ENCODE results near the gene GMDS. TPM values are rescaled to one million over a fixed set of nuclear protein-coding genes. Genes with fewer than 3 reads are reported as not detected.

GMDS gene
- total and polyA plus RNA-seq, 2 experiments from 2014 or later: 30.1 to 36.5 TPM

DNA sequence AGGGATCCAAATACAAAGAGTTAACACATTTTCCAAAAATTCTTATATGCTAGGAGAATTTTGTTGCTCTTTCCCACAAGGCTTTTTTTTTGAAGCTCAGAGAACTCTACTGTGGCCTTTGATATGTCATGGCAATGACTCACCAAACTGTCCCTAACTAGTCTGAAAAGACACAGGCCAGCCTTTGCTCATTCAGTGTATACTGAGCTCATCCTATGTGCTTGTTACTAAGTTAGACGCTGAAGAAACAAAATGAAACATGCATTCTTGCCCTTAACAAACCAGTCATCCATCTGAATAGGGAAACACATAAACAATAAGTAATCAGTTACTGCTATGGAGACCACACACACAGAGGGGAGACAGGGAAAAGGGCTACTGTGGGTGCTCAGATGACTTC lies 343.8 kb downstream of the GMDS start:
- no peak overlapping the region for H3K4me3 Mint-ChIP-seq
- H3K4me1 ChIP-seq (ENCODE audit: insufficient read depth): peaks cover 15% of the 10 kb centered on the region; the same call in 1 of the 2 replicates
- H3K27me3 Mint-ChIP-seq (ENCODE audit: insufficient read depth, low read depth, poor library complexity): peaks cover 9% of the 10 kb centered on the region
- H2AFZ ChIP-seq: no peak overlapping the region
- no peaks in the 10 kb centered on the region for H3K9me3 Mint-ChIP-seq
- H3K4me1 Mint-ChIP-seq: peaks cover 19% of the 10 kb centered on the region
- no peak overlapping the region for H3K4me2 ChIP-seq
- H3K79me2 ChIP-seq (replicated peaks; ENCODE audit: insufficient read depth): no peaks in the 10 kb centered on the region
- no peaks in the 10 kb centered on the region for H3K27me3 ChIP-seq (ENCODE audit: insufficient read depth)
- H3K27ac ChIP-seq (ENCODE audit: low read depth): no peak overlapping the region
- no peaks in the 10 kb centered on the region for H3K36me3 ChIP-seq (ENCODE audit: insufficient read depth)
- DNase-seq (ENCODE audit: low spot score): no peak
- H3K4me3 ChIP-seq: no peak overlapping the region
- no peaks in the 10 kb centered on the region for H3F3A ChIP-seq (replicated peaks; ENCODE audit: low read depth)
- no peaks in the 10 kb centered on the region for H3K9me2 ChIP-seq (ENCODE audit: insufficient read depth)
- H3K36me3 Mint-ChIP-seq (ENCODE audit: low read depth): no peaks in the 10 kb centered on the region
- H3K27ac Mint-ChIP-seq: no peak overlapping the region
- no peaks in the 10 kb centered on the region for H4K20me1 ChIP-seq (replicated peaks; ENCODE audit: insufficient read depth)
- TF ChIP-seq, protein P1, sequence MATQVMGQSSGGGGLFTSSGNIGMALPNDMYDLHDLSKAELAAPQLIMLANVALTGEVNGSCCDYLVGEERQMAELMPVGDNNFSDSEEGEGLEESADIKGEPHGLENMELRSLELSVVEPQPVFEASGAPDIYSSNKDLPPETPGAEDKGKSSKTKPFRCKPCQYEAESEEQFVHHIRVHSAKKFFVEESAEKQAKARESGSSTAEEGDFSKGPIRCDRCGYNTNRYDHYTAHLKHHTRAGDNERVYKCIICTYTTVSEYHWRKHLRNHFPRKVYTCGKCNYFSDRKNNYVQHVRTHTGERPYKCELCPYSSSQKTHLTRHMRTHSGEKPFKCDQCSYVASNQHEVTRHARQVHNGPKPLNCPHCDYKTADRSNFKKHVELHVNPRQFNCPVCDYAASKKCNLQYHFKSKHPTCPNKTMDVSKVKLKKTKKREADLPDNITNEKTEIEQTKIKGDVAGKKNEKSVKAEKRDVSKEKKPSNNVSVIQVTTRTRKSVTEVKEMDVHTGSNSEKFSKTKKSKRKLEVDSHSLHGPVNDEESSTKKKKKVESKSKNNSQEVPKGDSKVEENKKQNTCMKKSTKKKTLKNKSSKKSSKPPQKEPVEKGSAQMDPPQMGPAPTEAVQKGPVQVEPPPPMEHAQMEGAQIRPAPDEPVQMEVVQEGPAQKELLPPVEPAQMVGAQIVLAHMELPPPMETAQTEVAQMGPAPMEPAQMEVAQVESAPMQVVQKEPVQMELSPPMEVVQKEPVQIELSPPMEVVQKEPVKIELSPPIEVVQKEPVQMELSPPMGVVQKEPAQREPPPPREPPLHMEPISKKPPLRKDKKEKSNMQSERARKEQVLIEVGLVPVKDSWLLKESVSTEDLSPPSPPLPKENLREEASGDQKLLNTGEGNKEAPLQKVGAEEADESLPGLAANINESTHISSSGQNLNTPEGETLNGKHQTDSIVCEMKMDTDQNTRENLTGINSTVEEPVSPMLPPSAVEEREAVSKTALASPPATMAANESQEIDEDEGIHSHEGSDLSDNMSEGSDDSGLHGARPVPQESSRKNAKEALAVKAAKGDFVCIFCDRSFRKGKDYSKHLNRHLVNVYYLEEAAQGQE (IDR thresholded peaks at IDR 0.05; ENCODE audit: unreplicated experiment): no peak
- no peak for TF ChIP-seq EZH2 (IDR thresholded peaks at IDR 0.05; ENCODE audit: low read depth, unreplicated experiment)
- ATAC-seq: no peak

DNA sequence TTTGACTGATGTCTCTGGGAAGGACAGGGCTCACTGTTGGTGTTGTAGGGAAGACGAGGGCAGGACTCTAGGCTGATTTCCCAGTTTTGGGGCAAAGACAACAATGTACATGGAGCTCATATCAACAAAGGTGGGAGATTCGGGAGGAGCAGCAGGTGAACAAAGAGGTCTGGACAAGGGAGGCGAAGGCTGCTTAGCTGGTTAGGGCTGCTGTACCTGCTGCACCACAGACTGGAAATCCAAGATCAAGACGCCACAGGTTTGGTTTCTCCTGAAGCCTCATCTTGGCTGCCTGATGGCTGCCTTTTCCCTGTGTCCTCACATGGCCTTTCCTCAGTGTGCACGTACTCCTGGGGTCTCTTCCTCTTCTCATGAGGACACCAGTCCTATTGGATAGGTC lies 348.5 kb downstream of the GMDS start:
- H2AFZ ChIP-seq: no peak overlapping the region
- no peak overlapping the region for H3K4me3 ChIP-seq
- Mint-ChIP-seq H3K27ac (no peak overlapping the region), H3K4me1 (peaks cover 4% of the 10 kb centered on the region; the same call in 2 of the 3 replicates), H3K9me3 (no peaks in the 10 kb centered on the region), H3K36me3 (ENCODE audit: low read depth) (no peaks in the 10 kb centered on the region), H3K4me3 (no peak overlapping the region), H3K27me3 (ENCODE audit: insufficient read depth, low read depth, poor library complexity) (peaks cover 3% of the 10 kb centered on the region)
- H3K4me1 ChIP-seq (ENCODE audit: insufficient read depth): no peaks in the 10 kb centered on the region
- no peaks in the 10 kb centered on the region for H3F3A ChIP-seq (replicated peaks; ENCODE audit: low read depth)
- H3K9me2 ChIP-seq (ENCODE audit: insufficient read depth): no peaks in the 10 kb centered on the region
- no peak overlapping the region for H3K4me2 ChIP-seq
- ATAC-seq (no peak), DNase-seq (ENCODE audit: low spot score) (no peak)
- no peak overlapping the region for H3K27ac ChIP-seq (ENCODE audit: low read depth)
- no peaks in the 10 kb centered on the region for H3K27me3 ChIP-seq (ENCODE audit: insufficient read depth)
- no peaks in the 10 kb centered on the region for H4K20me1 ChIP-seq (replicated peaks; ENCODE audit: insufficient read depth)
- no peaks in the 10 kb centered on the region for H3K36me3 ChIP-seq (ENCODE audit: insufficient read depth)
- no peaks in the 10 kb centered on the region for H3K79me2 ChIP-seq (replicated peaks; ENCODE audit: insufficient read depth)
- TF ChIP-seq NANOG (IDR thresholded peaks at IDR 0.05; ENCODE audit: borderline replicate concordance) (no peak), STAT1 (IDR thresholded peaks at IDR 0.05; ENCODE audit: unreplicated experiment) (no peak), EZH2 (IDR thresholded peaks at IDR 0.05; ENCODE audit: low read depth, unreplicated experiment) (no peak), CREB1 (CRISPR knock-in tag; IDR thresholded peaks at IDR 0.05; ENCODE audit: low read depth) (no peak), JUNB (IDR thresholded peaks at IDR 0.05; ENCODE audit: unreplicated experiment) (no peak), ZNF331 (CRISPR knock-in tag; IDR thresholded peaks at IDR 0.05; ENCODE audit: low read depth) (no peak), POLR2AphosphoS5 (IDR thresholded peaks at IDR 0.05; ENCODE audit: low read depth) (no peak)
- TF ChIP-seq, protein P2, sequence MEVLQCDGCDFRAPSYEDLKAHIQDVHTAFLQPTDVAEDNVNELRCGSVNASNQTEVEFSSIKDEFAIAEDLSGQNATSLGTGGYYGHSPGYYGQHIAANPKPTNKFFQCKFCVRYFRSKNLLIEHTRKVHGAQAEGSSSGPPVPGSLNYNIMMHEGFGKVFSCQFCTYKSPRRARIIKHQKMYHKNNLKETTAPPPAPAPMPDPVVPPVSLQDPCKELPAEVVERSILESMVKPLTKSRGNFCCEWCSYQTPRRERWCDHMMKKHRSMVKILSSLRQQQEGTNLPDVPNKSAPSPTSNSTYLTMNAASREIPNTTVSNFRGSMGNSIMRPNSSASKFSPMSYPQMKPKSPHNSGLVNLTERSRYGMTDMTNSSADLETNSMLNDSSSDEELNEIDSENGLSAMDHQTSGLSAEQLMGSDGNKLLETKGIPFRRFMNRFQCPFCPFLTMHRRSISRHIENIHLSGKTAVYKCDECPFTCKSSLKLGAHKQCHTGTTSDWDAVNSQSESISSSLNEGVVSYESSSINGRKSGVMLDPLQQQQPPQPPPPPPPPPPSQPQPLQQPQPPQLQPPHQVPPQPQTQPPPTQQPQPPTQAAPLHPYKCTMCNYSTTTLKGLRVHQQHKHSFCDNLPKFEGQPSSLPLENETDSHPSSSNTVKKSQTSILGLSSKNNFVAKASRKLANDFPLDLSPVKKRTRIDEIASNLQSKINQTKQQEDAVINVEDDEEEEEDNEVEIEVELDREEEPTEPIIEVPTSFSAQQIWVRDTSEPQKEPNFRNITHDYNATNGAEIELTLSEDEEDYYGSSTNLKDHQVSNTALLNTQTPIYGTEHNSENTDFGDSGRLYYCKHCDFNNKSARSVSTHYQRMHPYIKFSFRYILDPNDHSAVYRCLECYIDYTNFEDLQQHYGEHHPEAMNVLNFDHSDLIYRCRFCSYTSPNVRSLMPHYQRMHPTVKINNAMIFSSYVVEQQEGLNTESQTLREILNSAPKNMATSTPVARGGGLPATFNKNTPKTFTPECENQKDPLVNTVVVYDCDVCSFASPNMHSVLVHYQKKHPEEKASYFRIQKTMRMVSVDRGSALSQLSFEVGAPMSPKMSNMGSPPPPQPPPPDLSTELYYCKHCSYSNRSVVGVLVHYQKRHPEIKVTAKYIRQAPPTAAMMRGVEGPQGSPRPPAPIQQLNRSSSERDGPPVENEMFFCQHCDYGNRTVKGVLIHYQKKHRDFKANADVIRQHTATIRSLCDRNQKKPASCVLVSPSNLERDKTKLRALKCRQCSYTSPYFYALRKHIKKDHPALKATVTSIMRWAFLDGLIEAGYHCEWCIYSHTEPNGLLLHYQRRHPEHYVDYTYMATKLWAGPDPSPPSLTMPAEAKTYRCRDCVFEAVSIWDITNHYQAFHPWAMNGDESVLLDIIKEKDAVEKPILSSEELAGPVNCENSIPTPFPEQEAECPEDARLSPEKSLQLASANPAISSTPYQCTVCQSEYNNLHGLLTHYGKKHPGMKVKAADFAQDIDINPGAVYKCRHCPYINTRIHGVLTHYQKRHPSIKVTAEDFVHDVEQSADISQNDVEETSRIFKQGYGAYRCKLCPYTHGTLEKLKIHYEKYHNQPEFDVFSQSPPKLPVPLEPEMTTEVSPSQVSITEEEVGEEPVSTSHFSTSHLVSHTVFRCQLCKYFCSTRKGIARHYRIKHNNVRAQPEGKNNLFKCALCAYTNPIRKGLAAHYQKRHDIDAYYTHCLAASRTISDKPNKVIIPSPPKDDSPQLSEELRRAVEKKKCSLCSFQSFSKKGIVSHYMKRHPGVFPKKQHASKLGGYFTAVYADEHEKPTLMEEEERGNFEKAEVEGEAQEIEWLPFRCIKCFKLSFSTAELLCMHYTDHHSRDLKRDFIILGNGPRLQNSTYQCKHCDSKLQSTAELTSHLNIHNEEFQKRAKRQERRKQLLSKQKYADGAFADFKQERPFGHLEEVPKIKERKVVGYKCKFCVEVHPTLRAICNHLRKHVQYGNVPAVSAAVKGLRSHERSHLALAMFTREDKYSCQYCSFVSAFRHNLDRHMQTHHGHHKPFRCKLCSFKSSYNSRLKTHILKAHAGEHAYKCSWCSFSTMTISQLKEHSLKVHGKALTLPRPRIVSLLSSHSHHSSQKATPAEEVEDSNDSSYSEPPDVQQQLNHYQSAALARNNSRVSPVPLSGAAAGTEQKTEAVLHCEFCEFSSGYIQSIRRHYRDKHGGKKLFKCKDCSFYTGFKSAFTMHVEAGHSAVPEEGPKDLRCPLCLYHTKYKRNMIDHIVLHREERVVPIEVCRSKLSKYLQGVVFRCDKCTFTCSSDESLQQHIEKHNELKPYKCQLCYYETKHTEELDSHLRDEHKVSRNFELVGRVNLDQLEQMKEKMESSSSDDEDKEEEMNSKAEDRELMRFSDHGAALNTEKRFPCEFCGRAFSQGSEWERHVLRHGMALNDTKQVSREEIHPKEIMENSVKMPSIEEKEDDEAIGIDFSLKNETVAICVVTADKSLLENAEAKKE (CRISPR knock-in tag; IDR thresholded peaks at IDR 0.05): no peak
- TF ChIP-seq, protein P1 (IDR thresholded peaks at IDR 0.05; ENCODE audit: unreplicated experiment): no peak
